HCT116 (cell line): ENCODE measurements around the gene WBP1L. TPM values are rescaled to one million over a fixed set of nuclear protein-coding genes. Genes with fewer than 3 reads are reported as not detected.

Experiments
- ATAC-seq: fragments of 200-7000 bp; cut with Tn5 transposase; 2 replicates; pipeline ENCODE4 v1.9.1; 2020; ENCODE audit warnings: mild to moderate bottlenecking, moderate library complexity
- BruUV-seq: library from RNA; stranded (reverse); fragments of 400-500 nt; replicated peaks from 2 replicates; lab custom pipeline; 2021; lab: Mats Ljungman, UMichigan
- CTCF ChIA-PET: fragments of 300-600 bp; sonication (Branson Sonifier 250); formaldehyde crosslinking; loops from one replicate; lab custom pipeline; 2021; ENCODE audit warnings: antibody characterized with exemption; lab: Charles Lee
- POLR2A ChIA-PET: fragments of 300-600, 350-600 bp; sonication (Branson Sonifier 250); formaldehyde crosslinking; loops from one replicate; lab custom pipeline; 2021; ENCODE audit warnings: antibody characterized with exemption; lab: Charles Lee
- RAD21 ChIA-PET, 2 experiments: fragments of 300-600 bp; sonication (Branson Sonifier 250); formaldehyde crosslinking; loops; one replicate each; lab custom pipeline; 2023; ENCODE audit warnings: low total read pairs in 2 of 2; ENCODE audit not compliant: uncharacterized antibody in 2 of 2, unreplicated experiment in 2 of 2, low non-redundant PET in 1 of 2; lab: Charles Lee
- DNase-seq: peaks from one replicate; pipeline ENCODE4 v3.0.0-alpha.2; 2010; ENCODE audit warnings: low read depth, low spot score
- H2AFZ ChIP-seq: fragments of 200-600 bp; shearing (Covaris generic), sonication (generic); 2 replicates; pipeline ENCODE4 v1.6.1; 2017; ENCODE audit warnings: low read depth, mixed run types, mixed read lengths, antibody characterized with exemption, low read length; ENCODE audit not compliant: poor library complexity, severe bottlenecking
- H3K27ac ChIP-seq: 2 replicates; pipeline ENCODE4 v1.5.1; 2012; ENCODE audit warnings: low read depth, low read length
- H3K27me3 ChIP-seq: fragments of 200-600 bp; sonication (generic); 2 replicates; pipeline ENCODE4 v1.6.1; 2016; ENCODE audit warnings: mixed run types, low read length, mixed read lengths; ENCODE audit not compliant: insufficient read depth
- H3K36me3 ChIP-seq, 2 experiments: fragments of 200-500 bp in 1 of 2; fragments of 200-600 bp in 1 of 2; sonication (Bioruptor generic) in 1 of 2; sonication (generic) in 1 of 2; 2 replicates each; pipeline versions ENCODE4 v1.5.1 to v1.6.1; 2014 to 2016; ENCODE audit warnings: low read length in 2 of 2, inconsistent platforms in 1 of 2, mixed read lengths in 1 of 2, mixed run types in 1 of 2; ENCODE audit not compliant: insufficient read depth in 2 of 2, control insufficient read depth in 1 of 2
- H3K4me1 ChIP-seq, 2 experiments: fragments of 200-600 bp in 1 of 2; sonication (generic) in 1 of 2; 2 replicates each; pipeline versions ENCODE4 v1.5.1 to v1.6.1; 2012 to 2017; ENCODE audit warnings: low read length in 2 of 2, inconsistent platforms in 1 of 2, mild to moderate bottlenecking in 1 of 2, mixed read lengths in 1 of 2, mixed run types in 1 of 2, moderate library complexity in 1 of 2; ENCODE audit not compliant: insufficient read depth in 2 of 2, control insufficient read depth in 1 of 2
- H3K4me2 ChIP-seq: fragments of 200-600 bp; sonication (generic); 2 replicates; pipeline ENCODE4 v1.6.1; 2017; ENCODE audit warnings: mixed run types, low read length, mixed read lengths
- H3K4me3 ChIP-seq, 2 experiments: fragments of 200-600 bp in 1 of 2; sonication (generic) in 1 of 2; replicated peaks in 1 of 2; 2 replicates each; pipeline ENCODE4 v1.5.1; 2011 to 2016; ENCODE audit warnings: low read length in 2 of 2, control low read depth in 1 of 2, low read depth in 1 of 2, mild to moderate bottlenecking in 1 of 2, mixed read lengths in 1 of 2, mixed run types in 1 of 2
- H3K79me2 ChIP-seq: fragments of 200-600 bp; sonication (generic); 2 replicates; pipeline ENCODE4 v1.6.1; 2017; ENCODE audit warnings: mild to moderate bottlenecking, mixed run types, low read length, moderate library complexity, mixed read lengths; ENCODE audit not compliant: insufficient read depth
- H3K9ac ChIP-seq: fragments of 200-600 bp; sonication (generic); 2 replicates; pipeline ENCODE4 v1.6.1; 2016; ENCODE audit warnings: low read length, mixed read lengths
- H3K9me2 ChIP-seq: fragments of 200-600 bp; sonication (generic), shearing (Covaris generic); 2 replicates; pipeline ENCODE4 v1.6.1; 2017; ENCODE audit warnings: mixed run types, mild to moderate bottlenecking, moderate library complexity; ENCODE audit not compliant: insufficient read depth
- H3K9me3 ChIP-seq, 2 experiments: fragments of 200-500 bp in 1 of 2; fragments of 200-600 bp in 1 of 2; sonication (Bioruptor generic) in 1 of 2; sonication (generic) in 1 of 2; 2 replicates each; pipeline ENCODE4 v1.6.1; 2014 to 2017; ENCODE audit warnings: low read length in 2 of 2, mixed read lengths in 2 of 2, inconsistent platforms in 1 of 2, low read depth in 1 of 2, mild to moderate bottlenecking in 1 of 2, mixed run types in 1 of 2, moderate library complexity in 1 of 2; ENCODE audit not compliant: control insufficient read depth in 1 of 2, insufficient read depth in 1 of 2
- H4K20me1 ChIP-seq: fragments of 200-600 bp; sonication (generic), shearing (Covaris generic); 2 replicates; pipeline ENCODE4 v1.6.1; 2017; ENCODE audit warnings: mixed run types, mild to moderate bottlenecking, moderate library complexity; ENCODE audit not compliant: insufficient read depth
- CBX3 ChIP-seq: IDR thresholded peaks from 2 replicates; pipeline ENCODE4 v1.6.1; 2012; ENCODE audit warnings: low read depth
- CEBPB ChIP-seq: IDR thresholded peaks from 2 replicates; pipeline ENCODE4 v1.6.1; 2012; ENCODE audit warnings: low read depth
- EZH2phosphoT487 ChIP-seq: fragments of 200-600 bp; IDR thresholded peaks from 2 replicates; pipeline ENCODE4 v1.6.1; 2018; ENCODE audit warnings: antibody characterized with exemption, borderline replicate concordance
- POLR2AphosphoS5 ChIP-seq: IDR thresholded peaks from 2 replicates; pipeline ENCODE4 v1.6.1; 2011; ENCODE audit warnings: mild to moderate bottlenecking, low read depth, low read length, moderate library complexity
- RAD21 ChIP-seq: IDR thresholded peaks from 2 replicates; pipeline ENCODE4 v1.6.1; 2012; ENCODE audit warnings: low read depth, mild to moderate bottlenecking
- SIN3A ChIP-seq: IDR thresholded peaks from 2 replicates; pipeline ENCODE4 v1.6.1; 2012; ENCODE audit warnings: low read depth
- YY1 ChIP-seq: IDR thresholded peaks from 2 replicates; pipeline ENCODE4 v1.6.1; 2011; ENCODE audit warnings: low read length, low read depth, moderate library complexity, mild to moderate bottlenecking; ENCODE audit not compliant: insufficient replicate concordance; ENCODE audit errors: extremely low read depth
- ZNF274 ChIP-seq: fragments of 200-500 bp; sonication (Bioruptor generic); IDR thresholded peaks from 2 replicates; pipeline ENCODE4 v1.6.1; 2014; ENCODE audit warnings: mild to moderate bottlenecking, low read depth, low read length, inconsistent platforms
- intact Hi-C: fragments of 100-400 bp; cut with micrococcal nuclease; formaldehyde crosslinking; loops from 2 replicates; pipeline ENCODE4 v1.10.0; 2022
- total RNA-seq: library from RNA; stranded (reverse); gene quantifications from one replicate; pipeline ENCODE4 v1.2.1, GENCODE V29; 2021; ENCODE audit not compliant: unreplicated experiment
- TF ChIP-seq, protein P1 (sequence below), 3 experiments: fragments of 200-600 bp in 1 of 3; sonication (generic) in 1 of 3; IDR thresholded peaks in 2 of 3; conservative IDR thresholded peaks in 1 of 3; 2 replicates each; pipeline ENCODE4 v1.5.1; 2012 to 2017; ENCODE audit warnings: low read depth in 2 of 3, low read length in 2 of 3, antibody characterized with exemption in 1 of 3, borderline replicate concordance in 1 of 3, control low read depth in 1 of 3, mild to moderate bottlenecking in 1 of 3, mixed read lengths in 1 of 3, mixed run types in 1 of 3, moderate library complexity in 1 of 3; ENCODE audit not compliant: insufficient read depth in 1 of 3
- TF ChIP-seq, protein P2 (sequence below): IDR thresholded peaks from 2 replicates; pipeline ENCODE4 v1.6.1; 2012
- TF ChIP-seq, protein P3 (sequence below): IDR thresholded peaks from 2 replicates; pipeline ENCODE4 v1.6.1; 2012; ENCODE audit warnings: low read depth
- TF ChIP-seq, protein P4 (sequence below): IDR thresholded peaks from 2 replicates; pipeline ENCODE4 v1.6.1; 2012

Gene WBP1L
- total RNA-seq, 1 experiment from 2014 or later: 25.2 TPM

DNA sequence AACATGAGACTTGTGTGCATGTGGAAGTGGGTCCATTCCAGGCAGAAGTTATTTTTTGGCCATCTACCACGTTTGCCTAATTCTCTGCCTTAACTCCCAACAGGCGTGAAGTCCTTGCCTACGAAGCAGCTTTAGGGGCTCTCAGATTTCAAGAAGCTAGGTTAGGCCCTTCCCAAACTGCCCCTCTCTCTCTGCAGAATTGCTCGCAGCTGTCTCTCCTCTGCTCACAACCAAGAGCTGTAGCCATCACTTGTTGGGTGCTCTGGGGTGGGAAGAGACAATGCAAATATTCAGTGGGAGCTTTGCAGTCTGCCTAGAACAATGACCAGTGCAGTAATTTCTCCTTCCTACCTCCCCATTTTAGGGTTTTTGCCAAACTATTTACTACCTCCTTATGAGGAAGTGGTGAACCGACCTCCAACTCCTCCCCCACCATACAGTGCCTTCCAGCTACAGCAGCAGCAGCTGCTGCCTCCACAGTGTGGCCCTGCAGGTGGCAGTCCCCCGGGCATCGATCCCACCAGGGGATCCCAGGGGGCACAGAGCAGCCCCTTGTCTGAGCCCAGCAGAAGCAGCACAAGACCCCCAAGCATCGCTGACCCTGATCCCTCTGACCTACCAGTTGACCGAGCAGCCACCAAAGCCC, 68.6 kb downstream of the WBP1L start:
- no peak overlapping the region for H3K4me2 ChIP-seq
- CTCF ChIA-PET: no interaction called here
- intact Hi-C loops: no loop called here
- no peaks in the 10 kb centered on the region for H3K9me2 ChIP-seq
- H3K9me3 ChIP-seq: no peaks in the 10 kb centered on the region
- H3K27ac ChIP-seq: no peak overlapping the region
- H3K4me1 ChIP-seq: no peaks in the 10 kb centered on the region
- no TSS peak for BruUV-seq
- no peak overlapping the region for H3K4me3 ChIP-seq
- no peak overlapping the region for H2AFZ ChIP-seq
- H3K27me3 ChIP-seq: no peaks in the 10 kb centered on the region
- H3K36me3 ChIP-seq: peaks cover 0 to 6% of the 10 kb centered on the region in 2 experiments; a peak in 1 of 4 replicates
- H4K20me1 ChIP-seq: no peaks in the 10 kb centered on the region
- no peak overlapping the region for H3K9ac ChIP-seq
- DNase-seq: no peak
- POLR2A ChIA-PET: no interaction called here
- no peaks in the 10 kb centered on the region for H3K79me2 ChIP-seq
- ATAC-seq: no peak
- RAD21 ChIA-PET: no interaction called here
- TF ChIP-seq ZNF274 (no peak), CEBPB (no peak), EZH2phosphoT487 (no peak), YY1 (no peak)
- TF ChIP-seq, protein P1, sequence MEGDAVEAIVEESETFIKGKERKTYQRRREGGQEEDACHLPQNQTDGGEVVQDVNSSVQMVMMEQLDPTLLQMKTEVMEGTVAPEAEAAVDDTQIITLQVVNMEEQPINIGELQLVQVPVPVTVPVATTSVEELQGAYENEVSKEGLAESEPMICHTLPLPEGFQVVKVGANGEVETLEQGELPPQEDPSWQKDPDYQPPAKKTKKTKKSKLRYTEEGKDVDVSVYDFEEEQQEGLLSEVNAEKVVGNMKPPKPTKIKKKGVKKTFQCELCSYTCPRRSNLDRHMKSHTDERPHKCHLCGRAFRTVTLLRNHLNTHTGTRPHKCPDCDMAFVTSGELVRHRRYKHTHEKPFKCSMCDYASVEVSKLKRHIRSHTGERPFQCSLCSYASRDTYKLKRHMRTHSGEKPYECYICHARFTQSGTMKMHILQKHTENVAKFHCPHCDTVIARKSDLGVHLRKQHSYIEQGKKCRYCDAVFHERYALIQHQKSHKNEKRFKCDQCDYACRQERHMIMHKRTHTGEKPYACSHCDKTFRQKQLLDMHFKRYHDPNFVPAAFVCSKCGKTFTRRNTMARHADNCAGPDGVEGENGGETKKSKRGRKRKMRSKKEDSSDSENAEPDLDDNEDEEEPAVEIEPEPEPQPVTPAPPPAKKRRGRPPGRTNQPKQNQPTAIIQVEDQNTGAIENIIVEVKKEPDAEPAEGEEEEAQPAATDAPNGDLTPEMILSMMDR (IDR thresholded peaks at IDR 0.05 in 2 of 3, conservative IDR thresholded peaks at IDR 0.05 in 1 of 3; ENCODE audit: borderline replicate concordance in 1 of 3, insufficient read depth in 1 of 3, low read depth in 2 of 3, low read length in 2 of 3): no peak

DNA sequence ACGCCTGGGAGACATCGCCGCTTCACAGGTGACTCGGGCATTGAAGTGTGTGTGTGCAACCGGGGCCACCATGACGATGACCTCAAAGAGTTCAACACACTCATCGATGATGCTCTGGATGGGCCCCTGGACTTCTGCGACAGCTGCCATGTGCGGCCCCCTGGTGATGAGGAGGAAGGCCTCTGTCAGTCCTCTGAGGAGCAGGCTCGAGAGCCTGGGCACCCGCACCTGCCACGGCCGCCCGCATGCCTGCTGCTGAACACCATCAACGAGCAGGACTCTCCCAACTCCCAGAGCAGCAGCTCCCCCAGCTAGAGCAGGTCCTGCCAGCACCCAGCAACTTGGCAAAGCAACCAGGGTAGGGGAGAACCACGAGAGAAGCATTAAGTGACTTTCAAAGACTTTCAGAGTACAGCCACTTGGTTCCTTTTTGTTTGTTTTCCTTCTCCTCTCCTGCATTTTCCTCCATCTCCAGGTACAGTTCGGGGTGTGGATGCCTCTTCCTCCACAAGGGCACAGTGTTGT, 69.3 kb downstream of the WBP1L start:
- Histone ChIP-seq H4K20me1 (no peaks in the 10 kb centered on the region), H3K4me3 (no peak overlapping the region), H3K4me2 (no peak overlapping the region), H3K4me1 (no peaks in the 10 kb centered on the region), H3K79me2 (no peaks in the 10 kb centered on the region), H3K27me3 (no peaks in the 10 kb centered on the region), H3K9me2 (no peaks in the 10 kb centered on the region), H3K9me3 (no peaks in the 10 kb centered on the region), H3K27ac (no peak overlapping the region), H3K36me3 (peaks cover 0 to 6% of the 10 kb centered on the region in 2 experiments; a peak in 1 of 4 replicates), H2AFZ (no peak overlapping the region), H3K9ac (no peak overlapping the region)
- DNase-seq: no peak
- RAD21 ChIA-PET: no interaction called here
- BruUV-seq: no TSS peak
- intact Hi-C loops: no loop called here
- CTCF ChIA-PET: no interaction called here
- no peak for ATAC-seq
- POLR2A ChIA-PET: no interaction called here
- TF ChIP-seq CBX3 (no peak), SIN3A (no peak), RAD21 (no peak), POLR2AphosphoS5 (no peak), EZH2phosphoT487 (no peak)
- TF ChIP-seq, protein P2, sequence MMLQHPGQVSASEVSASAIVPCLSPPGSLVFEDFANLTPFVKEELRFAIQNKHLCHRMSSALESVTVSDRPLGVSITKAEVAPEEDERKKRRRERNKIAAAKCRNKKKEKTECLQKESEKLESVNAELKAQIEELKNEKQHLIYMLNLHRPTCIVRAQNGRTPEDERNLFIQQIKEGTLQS: no peak
- TF ChIP-seq, protein P3, sequence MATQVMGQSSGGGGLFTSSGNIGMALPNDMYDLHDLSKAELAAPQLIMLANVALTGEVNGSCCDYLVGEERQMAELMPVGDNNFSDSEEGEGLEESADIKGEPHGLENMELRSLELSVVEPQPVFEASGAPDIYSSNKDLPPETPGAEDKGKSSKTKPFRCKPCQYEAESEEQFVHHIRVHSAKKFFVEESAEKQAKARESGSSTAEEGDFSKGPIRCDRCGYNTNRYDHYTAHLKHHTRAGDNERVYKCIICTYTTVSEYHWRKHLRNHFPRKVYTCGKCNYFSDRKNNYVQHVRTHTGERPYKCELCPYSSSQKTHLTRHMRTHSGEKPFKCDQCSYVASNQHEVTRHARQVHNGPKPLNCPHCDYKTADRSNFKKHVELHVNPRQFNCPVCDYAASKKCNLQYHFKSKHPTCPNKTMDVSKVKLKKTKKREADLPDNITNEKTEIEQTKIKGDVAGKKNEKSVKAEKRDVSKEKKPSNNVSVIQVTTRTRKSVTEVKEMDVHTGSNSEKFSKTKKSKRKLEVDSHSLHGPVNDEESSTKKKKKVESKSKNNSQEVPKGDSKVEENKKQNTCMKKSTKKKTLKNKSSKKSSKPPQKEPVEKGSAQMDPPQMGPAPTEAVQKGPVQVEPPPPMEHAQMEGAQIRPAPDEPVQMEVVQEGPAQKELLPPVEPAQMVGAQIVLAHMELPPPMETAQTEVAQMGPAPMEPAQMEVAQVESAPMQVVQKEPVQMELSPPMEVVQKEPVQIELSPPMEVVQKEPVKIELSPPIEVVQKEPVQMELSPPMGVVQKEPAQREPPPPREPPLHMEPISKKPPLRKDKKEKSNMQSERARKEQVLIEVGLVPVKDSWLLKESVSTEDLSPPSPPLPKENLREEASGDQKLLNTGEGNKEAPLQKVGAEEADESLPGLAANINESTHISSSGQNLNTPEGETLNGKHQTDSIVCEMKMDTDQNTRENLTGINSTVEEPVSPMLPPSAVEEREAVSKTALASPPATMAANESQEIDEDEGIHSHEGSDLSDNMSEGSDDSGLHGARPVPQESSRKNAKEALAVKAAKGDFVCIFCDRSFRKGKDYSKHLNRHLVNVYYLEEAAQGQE: no peak
- TF ChIP-seq, protein P4, sequence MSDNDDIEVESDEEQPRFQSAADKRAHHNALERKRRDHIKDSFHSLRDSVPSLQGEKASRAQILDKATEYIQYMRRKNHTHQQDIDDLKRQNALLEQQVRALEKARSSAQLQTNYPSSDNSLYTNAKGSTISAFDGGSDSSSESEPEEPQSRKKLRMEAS: no peak
